GM12892 (cell line): ENCODE data around the gene BANK1.

Experiments
- POLR2A ChIP-seq: IDR thresholded peaks from 2 replicates; pipeline ENCODE4 v1.6.1; 2011; ENCODE audit warnings: low read depth, low read length, control low read depth
- POLR2AphosphoS5 ChIP-seq: IDR thresholded peaks from 2 replicates; pipeline ENCODE4 v1.6.1; 2011; ENCODE audit warnings: low read depth, low read length, control low read depth
- TAF1 ChIP-seq: IDR thresholded peaks from 2 replicates; pipeline ENCODE4 v1.6.1; 2011; ENCODE audit warnings: low read depth, mild to moderate bottlenecking, control low read depth, low read length, borderline replicate concordance

DNA sequence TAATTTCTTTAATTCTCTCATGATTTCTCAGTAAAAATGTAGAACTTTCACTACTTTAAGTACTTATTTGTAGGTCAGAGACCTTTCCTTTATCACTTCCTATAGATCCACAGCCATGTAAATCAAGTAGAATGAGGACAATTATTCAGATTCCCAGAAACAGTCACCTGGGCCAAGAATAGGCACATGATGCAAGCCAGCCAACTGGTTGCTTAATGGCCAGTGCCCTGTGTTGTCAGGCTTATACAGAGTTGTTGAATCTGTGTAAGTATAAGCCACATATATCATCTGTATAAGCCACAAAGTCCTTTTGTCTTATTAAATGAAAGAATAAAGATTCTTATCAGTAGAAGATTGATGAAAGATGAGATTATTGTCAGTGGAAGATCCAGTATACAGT, 5.2 kb downstream of the BANK1 start:
- TF ChIP-seq POLR2A (no peak), TAF1 (no peak), POLR2AphosphoS5 (no peak)
